OCI-LY3 (cell line): Measurements from ENCODE around the gene ATF6.

Source experiments
- CTCF ChIP-seq: fragments of 200-600, 300-600 bp; sonication (generic); IDR thresholded peaks from 2 replicates; pipeline ENCODE4 v1.5.1; 2014; ENCODE audit warnings: antibody characterized with exemption, low read length, low read depth
- EZH2phosphoT487 ChIP-seq: fragments of 200-600 bp; shearing (Covaris generic); IDR thresholded peaks from 2 replicates; pipeline ENCODE4 v1.6.1; 2018; ENCODE audit warnings: antibody characterized with exemption, mixed run types, low read depth

- TF ChIP-seq CTCF = no peak
- no peak for TF ChIP-seq EZH2phosphoT487
Measured at GRCh38 chr1:161777261-161777660, 11.1 kb downstream of the ATF6 start.
